DMS53 treated with DMSO at 0.1 percent for 48 hours (cell line): ENCODE results near the gene SRPRB.

ENCODE experiments used
- DNase-seq: peaks from one replicate; lab custom pipeline; 2025; ENCODE audit not compliant: unreplicated experiment; lab: John Stamatoyannopoulos, UW

Gene SRPRB, protein sequence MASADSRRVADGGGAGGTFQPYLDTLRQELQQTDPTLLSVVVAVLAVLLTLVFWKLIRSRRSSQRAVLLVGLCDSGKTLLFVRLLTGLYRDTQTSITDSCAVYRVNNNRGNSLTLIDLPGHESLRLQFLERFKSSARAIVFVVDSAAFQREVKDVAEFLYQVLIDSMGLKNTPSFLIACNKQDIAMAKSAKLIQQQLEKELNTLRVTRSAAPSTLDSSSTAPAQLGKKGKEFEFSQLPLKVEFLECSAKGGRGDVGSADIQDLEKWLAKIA

DNA sequence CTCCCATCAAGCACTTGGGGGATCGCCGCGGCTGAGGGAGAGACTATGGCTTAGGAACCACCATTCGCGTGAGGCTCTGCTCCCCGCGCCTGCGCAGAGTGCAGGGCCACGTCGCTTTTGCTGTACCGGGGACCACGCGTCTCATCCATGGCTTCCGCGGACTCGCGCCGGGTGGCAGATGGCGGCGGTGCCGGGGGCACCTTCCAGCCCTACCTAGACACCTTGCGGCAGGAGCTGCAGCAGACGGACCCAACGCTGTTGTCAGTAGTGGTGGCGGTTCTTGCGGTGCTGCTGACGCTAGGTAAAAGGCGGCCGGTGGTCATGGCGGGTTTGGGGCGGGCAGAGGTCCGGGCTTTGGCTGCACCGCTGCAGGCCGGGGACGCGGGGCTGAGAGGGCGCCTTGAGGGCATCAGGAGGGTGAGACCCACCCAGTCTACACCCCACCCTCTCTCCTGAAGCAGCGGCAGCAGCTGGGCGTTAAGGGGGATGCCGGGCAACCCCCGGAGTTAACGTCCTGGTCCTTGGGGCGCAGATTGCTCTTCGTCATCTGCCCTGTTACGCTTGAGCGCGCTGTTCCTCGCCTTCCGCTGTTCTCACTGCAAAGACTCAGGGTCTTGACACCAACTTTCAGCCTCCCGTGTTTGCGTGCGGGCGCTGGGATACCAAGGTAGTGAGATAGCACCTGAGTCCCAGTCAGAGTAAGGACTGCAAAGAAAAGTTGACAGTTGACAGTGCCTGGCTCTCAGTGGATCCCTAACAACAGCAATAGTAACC lies at the start of gene SRPRB:
SRPRB (plus strand) TSS at position 114 of the 774 bp plus-strand sequence; CDS start at position 148, 34 bp downstream.
- peak; percentile 87 for DNase-seq

DNA sequence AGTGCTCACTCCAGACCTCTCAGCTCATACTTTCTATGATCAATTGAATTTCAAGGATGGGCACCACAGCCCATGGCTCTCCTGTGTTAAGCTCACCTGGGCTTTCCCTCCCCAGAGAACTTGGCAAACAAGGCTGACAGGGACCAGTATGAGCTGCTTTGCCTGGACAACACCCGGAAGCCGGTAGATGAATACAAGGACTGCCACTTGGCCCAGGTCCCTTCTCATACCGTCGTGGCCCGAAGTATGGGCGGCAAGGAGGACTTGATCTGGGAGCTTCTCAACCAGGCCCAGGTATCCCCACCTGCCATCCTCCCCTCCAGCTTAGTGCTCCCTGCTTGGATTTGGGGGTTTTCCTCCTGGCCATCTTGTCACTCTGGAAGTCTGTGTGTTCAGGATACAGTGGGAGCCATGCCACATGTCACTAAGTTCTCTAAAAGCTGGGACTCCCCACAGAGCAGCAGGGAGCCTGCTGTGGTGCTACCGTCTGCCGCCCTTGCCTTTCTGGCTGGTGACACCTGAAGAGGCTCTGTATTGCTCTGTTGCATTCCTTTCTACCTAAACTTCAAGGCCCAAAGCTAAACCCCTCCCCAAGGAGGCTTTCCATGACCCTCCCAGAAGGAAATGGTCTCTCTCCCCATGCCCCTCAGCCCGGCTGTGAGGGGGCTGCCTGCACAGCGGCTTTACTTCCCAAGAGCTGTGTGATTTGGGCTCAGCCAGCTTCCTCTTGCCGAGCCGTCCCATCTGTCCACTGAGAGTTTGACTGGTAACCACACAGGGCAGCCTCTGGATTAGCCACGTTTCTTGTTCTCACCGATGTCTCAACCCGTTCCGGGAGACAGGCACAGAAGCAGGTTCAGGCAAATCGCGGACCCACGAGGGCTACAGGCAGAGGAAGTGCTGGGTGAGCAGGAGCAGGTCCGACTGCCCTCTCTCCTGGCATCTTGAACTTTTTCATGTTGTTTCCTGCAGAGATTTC lies 48.6 kb upstream of the SRPRB start:
- DNase-seq, result no peak

DNA sequence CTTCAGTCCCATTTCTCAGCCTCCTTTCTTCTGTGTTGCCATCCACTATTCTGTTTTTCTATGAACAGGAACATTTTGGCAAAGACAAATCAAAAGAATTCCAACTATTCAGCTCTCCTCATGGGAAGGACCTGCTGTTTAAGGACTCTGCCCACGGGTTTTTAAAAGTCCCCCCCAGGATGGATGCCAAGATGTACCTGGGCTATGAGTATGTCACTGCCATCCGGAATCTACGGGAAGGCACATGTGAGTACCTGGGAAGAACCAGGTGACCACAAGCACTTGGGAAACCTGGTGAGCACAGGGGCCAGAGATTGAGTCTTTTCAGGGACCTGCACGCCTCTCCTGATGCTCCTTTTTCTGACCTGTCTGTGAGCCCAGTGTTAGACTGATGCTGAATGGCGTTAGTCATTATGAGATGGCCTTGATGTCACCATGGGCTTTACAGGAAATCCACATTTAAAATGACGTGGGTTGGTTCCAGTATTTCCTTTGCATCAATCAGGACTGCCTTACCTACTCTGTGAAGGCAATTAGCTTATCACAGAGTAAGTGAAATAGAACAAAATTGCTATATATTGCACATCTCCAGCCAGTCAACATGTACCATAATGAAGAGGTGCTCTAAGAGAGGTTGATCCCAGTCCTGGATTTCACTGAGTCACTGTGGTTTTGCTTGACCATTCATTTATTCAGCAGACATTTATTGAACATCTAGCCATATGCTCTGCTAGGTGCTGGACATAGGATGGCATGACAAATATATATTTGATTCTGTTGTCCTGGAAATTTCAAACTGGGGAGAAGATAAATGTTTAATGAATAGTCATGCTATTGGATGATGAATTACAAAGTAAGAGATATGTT lies 47.7 kb upstream of the SRPRB start:
- DNase-seq, result no peak

DNA sequence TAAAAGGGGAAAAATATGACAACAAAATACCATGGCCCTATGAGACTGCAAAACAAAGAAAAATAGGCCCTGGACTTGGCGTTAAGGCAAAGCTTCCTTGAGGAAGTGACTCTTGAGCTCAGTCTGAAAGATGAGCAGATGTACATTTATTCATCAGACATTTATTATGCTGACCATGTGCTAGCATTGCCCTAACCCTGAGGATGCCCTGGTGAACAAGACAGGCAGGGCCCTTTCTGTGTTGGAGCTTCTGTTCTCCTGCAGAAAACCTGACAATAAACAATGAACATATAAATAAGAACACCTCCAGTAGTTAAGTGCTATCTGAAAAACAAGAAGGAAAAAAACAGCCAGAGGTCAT lies 47.1 kb upstream of the SRPRB start:
- DNase-seq, result no peak

DNA sequence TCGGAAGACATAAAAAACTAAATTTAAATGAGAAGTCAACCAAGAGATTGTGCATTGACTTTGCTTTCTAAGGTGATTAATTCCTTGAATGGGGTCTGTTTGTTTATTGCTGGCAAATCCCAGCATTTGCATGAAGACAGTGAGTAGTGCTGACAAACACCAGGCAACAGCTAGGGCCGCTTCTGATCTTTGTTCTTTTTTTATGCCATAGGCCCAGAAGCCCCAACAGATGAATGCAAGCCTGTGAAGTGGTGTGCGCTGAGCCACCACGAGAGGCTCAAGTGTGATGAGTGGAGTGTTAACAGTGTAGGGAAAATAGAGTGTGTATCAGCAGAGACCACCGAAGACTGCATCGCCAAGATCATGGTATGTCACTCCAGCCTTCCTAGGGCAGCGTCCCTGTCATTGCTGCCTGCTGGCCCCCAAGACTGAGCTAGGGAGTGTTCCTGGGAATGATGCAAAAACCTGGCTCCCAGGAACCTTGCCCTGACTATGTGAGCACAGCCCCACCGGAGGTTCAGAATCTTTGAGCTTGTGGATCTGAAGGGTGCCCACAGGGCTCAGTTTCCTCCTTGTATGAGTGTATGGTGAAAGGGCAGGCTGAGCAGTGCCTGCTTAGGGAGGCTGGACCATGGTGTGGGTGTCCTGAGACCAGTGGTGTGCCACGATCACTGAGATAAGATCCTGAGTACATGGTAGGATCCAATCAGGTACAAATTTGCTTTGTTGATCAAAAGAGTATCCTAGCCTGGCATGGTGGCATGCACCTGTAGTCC lies 46.5 kb upstream of the SRPRB start:
- DNase-seq, result no peak

DNA sequence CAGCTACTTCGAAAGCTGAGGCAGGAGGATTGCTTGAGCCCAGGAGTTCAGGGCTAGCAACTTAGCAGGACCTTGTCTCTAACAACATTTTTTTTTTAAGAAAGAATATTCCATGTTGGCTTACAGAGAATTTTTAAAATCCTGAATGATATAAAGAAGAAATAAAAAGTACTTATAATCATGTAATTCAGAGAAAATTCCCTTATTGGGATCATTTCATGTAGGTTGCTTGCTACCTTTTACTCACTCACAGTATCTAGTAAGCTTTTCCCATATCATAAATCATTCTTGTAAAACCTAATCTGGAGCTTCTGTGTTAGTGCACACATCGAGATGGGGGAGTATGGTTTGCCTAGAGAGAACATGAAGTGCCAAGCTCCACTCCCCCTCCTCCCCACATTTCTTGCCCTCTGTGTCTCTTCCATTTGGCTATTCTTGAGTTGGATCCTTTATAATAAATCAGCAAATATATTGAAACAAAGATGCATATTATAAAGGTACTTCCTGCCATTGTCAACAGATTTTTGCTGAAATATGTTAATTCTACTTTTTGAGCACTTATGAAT lies 45.8 kb upstream of the SRPRB start:
- no peak for DNase-seq

DNA sequence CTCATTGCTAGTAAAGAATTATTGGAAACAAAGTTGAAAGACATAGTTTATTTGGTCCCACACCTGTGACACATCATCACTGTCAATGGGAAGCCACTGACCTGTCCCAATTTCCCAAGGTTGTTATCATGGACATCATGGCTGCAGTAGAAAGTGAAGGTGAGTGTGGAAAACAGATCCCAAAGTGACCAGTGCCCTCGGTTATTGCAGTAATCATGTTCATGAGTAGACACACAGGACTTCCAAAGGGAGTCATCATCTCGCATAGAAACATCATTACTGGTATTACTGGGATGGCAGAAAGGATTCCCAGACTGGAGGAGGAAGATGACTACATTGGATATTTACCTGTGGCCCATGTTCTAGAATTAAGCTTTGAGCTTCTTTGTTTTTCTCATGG lies 44.7 kb upstream of the SRPRB start:
- no peak for DNase-seq

DNA sequence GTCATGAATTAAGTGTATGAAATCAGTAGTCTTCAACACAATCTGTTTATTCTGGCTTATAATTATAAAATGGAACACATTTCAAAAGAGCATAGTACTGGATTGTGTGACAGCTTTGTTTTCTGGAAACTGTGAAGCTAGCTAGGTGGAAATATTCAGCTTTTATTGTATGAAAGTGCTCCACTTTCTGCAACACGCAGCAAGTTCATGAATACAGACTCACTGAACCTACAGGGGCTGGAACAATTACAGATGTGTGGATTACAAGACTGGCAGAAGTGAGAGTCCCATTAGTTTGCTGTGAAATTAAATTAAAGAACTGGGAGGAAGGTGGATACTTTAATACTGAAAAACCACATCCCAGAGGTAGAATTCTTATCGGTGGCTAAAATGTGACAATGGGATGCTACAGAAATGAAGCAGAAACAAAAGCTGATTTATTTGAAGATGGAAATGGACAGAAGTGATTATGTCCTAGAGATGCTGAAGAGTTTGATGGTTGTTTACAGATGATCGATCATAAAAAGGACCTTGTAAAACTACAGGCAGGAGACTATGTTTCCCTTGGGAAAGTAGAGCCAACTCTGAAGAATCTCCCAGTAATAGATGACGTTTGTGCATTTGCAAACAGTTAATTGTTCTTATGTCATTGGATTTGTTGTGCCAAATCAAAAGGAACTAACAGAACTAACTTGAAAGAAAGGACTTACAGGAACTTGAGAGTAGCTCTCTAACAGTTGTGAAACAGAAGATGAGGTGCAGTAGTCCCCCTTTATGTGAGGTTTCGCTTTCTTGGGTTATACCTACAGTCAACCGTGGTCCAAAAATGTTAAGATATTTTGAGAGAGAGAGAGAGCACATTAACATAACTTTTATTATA lies 43.8 kb upstream of the SRPRB start:
- no peak for DNase-seq

DNA sequence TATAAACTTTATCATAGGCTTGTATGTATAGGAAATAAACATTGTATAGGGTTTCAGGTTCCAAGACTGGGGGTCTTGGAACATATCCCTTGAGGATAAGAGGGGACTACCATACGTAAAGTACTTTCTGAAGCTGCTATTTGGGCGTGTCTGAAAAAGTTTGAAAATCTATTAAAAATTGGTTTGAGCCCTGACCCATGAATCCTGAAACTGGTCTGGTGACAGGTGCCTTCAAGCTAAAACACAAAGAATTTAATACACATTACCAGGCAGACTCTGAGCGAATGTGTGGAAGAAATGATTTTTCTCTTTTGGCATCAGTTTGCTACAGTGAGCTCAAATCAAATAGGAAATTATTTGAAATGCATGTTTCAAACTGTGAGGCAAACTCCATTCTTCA lies 43.1 kb upstream of the SRPRB start:
- no peak for DNase-seq

DNA sequence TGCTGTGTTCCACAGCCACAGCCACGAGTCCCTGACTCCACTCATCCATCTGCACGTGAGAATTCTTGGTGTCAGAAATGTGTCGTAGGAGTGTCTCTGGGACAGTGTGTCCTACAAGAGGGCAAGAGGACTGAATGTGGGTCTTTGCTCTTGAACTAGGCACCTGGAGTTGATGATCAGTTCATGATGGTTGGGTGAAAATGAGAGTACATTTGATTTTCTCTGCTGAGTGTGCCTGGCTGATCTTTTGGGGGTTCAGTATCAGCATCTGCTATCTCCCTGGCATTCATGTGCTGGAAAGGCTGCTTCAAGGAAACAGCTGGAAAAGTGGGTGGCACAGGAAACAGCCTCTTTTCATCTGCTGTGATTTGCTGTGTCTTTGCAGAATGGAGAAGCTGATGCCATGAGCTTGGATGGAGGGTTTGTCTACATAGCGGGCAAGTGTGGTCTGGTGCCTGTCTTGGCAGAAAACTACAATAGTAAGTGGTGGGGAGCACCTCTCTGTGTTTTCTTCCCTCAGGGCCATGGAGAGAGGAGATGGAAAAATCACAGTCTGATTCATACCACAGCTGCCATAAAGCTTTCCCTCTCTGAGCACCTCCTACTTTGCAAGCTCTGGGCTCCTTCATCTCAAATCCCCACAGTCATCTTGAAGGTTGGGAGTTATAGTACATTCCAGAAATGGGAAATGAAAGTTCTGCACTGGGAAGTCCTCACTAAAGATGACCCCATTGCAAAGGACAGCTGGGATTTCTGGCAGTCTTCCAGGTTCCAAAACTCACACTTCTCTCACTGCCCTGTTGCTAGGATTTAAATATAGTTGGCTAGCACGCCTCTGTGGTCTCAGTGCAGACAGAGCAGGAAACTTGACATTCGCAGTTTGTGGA lies 41.6 kb upstream of the SRPRB start:
- no peak for DNase-seq

DNA sequence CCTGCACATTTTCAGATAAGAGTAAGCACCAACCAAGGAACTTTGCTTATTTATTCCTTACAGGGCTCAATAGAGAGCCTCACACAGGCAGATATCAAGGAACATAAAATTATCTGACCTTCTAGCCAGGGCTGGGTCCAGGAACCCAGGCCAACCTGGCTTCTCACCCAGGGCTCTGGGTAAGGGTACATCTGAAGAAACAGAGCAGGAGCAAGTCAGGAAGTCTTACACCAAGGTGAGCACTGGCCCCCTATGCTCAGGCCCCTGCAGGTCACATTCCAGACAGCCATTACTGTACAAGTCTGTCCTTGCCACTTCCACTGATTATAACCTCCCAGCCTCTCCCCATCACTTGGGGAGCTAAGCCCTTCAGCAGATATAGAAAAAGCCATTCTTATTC lies 40.4 kb upstream of the SRPRB start:
- no peak for DNase-seq

DNA sequence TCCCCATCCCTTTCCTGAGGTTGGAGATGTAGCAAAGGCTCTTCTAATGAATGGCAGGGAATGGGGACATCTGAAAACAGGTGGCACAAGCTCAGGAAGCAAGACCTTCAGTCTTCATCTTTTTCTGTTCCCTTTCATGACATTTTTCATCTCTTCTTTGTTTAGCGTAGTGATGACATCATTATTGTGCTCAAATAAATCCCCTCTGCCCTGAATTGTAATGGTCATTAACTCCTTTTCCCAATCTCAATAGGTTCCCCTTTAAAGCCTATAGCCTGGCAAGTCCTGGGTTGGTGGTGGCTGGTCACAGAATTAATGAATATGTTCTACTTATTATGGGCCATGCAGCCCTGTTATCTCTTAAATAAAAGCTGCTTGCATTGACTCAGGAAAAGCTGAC lies 38.0 kb upstream of the SRPRB start:
- no peak for DNase-seq

DNA sequence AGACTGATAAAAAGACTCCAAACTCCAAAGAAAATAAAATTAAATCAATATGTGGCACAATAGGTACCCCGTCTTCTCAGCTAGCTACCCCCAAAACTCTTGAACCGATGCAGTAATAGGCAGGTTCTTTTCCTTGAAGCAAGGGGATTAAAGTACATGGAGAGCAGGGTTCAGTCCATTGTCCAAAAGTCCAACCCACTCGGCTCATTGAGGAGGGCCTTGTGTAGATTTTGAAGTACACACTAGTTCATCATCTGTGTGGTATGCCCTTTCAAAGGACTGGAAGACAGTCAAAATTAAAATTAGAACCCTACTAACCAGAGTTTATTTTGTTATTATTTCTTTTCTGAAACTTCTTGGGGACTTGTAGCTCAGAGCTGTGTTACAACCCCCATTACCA lies 36.1 kb upstream of the SRPRB start:
- DNase-seq, result no peak

DNA sequence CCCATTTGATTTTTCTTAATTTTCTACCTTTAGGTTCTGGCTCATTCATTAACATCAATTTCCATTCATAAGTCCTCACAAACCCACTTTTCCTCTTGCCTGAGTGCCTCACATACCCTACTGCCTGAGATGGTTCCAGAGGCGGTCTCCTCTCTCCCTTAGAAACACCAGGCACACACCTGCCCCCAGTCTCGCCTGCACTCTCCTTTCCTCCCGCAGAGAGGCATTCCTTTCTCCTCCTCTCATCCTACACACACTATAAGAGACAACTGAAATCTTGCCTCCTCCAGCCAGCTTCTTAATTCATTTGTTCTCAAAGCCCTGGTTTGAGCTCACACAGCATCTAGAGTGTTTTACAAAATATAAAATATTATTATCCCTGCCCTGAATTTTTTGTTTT lies 31.9 kb upstream of the SRPRB start:
- DNase-seq, result no peak

DNA sequence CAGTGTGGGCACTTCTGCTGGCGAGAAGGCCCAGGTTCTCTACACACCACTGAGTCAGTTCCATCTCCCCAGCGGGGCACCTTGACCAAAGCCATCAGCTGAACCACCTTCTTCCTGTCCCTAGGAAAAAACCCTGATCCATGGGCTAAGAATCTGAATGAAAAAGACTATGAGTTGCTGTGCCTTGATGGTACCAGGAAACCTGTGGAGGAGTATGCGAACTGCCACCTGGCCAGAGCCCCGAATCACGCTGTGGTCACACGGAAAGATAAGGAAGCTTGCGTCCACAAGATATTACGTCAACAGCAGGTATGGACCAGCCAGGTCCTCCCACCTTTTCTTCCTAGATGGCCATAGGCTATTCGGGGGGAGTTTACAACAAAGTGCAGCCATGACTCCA lies 30.3 kb upstream of the SRPRB start:
- DNase-seq, result no peak

DNA sequence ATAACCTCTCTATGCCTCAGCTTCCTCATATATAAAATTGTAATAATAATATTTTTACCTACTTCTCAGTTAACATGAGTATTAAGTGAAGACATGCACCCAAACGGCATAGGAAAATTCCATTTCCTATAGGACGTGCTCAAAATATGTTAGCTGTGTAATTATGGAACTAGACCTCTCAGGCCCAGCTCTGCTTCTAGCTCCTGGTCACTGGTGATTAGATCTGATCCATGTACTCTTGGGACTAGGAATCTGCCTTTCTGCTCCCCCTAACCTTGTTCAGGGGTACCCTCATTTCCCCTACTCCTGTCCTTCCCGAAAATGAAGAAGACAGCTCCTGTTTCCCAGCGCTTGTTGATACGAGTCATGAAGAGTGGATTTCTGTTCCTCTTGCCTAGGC lies 29.8 kb upstream of the SRPRB start:
- DNase-seq, result no peak

DNA sequence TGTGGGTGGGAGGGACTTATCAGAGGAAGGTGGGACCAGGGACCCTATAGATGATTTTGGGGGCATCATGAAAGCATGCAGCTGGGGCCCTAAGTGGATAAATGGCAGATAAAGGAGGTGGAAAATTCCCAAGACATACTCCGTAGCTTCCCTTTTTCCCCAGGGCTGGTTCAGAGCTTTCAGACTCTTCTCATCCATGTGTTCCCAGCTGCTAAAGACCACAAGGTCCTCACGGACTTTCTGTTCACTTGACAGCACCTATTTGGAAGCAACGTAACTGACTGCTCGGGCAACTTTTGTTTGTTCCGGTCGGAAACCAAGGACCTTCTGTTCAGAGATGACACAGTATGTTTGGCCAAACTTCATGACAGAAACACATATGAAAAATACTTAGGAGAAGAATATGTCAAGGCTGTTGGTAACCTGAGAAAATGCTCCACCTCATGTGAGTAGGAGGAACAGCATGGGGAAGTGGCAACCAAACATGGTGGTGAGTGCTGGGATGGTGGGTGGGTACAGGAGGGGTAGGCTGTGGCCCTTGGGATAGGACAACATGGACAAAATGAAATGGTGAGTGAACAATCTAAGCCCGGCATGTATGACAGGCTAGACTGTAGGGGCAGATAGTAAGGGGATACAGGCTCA lies 28.7 kb upstream of the SRPRB start:
- DNase-seq, result no peak
